GM10266 (cell line): ENCODE data around the gene NPIPA1.
"Not testable (repeated sequence)": the region's sequence is repeated elsewhere in the genome, so short reads cannot be mapped to it uniquely, and the experiment has no call there.

ENCODE experiments used
- DNase-seq: peaks from one replicate; pipeline ENCODE4 v3.0.0; 2012; ENCODE audit errors: extremely low spot score
- TF ChIP-seq, protein P1 (sequence below): IDR thresholded peaks from 2 replicates; pipeline ENCODE4 v1.5.1; 2012; ENCODE audit warnings: mild to moderate bottlenecking, low read depth; ENCODE audit not compliant: control insufficient read depth, insufficient read depth; ENCODE audit errors: missing control alignments

NPIPA1 gene

GRCh38 chr16:14930246-14930645 lies 7.0 kb upstream of the NPIPA1 start:
- not testable (repeated sequence) for DNase-seq

DNA sequence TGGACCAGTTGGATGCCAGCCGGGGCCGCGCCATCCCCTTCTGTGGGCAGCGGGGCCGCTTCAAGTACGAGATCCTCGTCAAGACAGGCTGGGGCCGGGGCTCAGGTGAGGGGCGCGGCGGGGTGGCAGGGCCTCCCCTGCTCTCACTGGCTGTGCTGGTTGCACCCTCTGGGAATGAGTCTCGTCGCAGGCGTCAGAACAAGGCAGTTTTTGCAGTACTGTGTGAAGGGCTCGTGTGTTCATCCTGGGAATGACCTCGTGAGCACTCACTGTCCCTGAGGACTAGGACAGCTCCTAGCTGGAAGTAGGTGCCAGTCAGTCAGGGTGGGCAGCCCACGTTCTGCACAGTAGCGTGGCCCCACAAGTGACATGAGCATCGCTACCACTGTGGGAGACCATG lies 6.3 kb upstream of the NPIPA1 start:
- not testable (repeated sequence) for DNase-seq

GRCh38 chr16:14932581-14933375 lies 4.5 kb upstream of the NPIPA1 start:
- DNase-seq, result not testable (repeated sequence)

- not testable (repeated sequence) for DNase-seq
Measured at GRCh38 chr16:14937994-14938393, 751 bp downstream of the NPIPA1 start.

- DNase-seq, result not testable (repeated sequence)
Measured at GRCh38 chr16:14942686-14943085, 5.4 kb downstream of the NPIPA1 start.

- TF ChIP-seq, protein P1, sequence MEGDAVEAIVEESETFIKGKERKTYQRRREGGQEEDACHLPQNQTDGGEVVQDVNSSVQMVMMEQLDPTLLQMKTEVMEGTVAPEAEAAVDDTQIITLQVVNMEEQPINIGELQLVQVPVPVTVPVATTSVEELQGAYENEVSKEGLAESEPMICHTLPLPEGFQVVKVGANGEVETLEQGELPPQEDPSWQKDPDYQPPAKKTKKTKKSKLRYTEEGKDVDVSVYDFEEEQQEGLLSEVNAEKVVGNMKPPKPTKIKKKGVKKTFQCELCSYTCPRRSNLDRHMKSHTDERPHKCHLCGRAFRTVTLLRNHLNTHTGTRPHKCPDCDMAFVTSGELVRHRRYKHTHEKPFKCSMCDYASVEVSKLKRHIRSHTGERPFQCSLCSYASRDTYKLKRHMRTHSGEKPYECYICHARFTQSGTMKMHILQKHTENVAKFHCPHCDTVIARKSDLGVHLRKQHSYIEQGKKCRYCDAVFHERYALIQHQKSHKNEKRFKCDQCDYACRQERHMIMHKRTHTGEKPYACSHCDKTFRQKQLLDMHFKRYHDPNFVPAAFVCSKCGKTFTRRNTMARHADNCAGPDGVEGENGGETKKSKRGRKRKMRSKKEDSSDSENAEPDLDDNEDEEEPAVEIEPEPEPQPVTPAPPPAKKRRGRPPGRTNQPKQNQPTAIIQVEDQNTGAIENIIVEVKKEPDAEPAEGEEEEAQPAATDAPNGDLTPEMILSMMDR, result no peak
- DNase-seq, result no peak
Measured at GRCh38 chr16:14955546-14956231, 18.4 kb downstream of the NPIPA1 start.

DNA sequence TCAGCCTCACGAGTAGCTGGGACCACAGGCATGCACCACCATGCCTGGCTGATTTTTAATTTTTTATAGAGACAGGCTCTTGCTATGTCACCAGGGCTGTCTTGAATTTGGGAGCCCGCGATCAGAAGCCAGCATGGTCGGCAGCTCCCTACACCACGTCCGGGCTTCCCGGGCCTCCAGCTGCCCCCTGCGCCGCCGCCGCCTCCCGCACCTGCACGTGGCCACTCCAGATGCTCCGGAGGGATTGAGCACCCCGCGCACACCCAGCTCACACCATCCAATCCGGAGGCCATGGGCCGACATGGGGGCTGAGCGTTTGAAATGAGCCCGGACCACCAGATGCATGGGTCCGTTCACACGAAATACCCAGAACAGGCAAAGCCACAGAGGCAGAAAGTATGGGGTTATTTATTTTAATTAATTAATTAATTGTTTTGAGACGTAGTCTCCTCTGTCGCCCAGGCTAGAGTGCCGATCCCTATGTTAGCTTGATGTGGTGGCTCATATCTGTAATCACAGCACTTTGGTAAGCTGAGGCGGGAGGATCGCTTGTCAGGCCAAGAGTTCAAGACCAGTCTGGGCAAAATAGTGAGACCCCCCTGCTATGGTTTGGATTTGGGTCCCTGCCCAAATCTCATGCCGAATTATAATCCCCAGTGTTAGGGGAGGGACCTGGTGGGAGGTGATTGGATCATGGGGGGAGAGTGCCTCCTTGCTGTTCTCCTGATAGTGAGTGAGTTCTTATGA lies 20.5 kb downstream of the NPIPA1 start:
- TF ChIP-seq, protein P1, result no peak
- no peak for DNase-seq

DNA sequence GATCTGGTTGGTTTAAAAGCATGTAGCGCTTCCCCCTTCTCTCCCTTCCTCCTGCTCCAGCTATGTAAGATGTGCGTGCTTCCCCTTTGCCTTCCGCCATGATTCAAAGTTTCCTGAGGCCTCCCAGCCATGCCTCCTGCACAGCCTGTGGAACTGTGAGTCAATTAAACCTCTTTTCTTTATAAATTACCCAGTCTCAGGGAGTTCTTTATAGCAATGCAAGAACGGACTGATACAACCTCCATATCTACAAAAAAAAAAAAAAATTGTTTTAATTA lies 21.0 kb downstream of the NPIPA1 start:
- no peak for DNase-seq
- TF ChIP-seq, protein P1, result no peak

GRCh38 chr16:14958970-14959369 lies 21.7 kb downstream of the NPIPA1 start:
- no peak for DNase-seq
- TF ChIP-seq, protein P1, result no peak
